Middle frontal gyrus (tissue), 1 donor: ENCODE measurements around the gene TWSG1.
"Not testable (repeated sequence)": the region's sequence is repeated elsewhere in the genome, so short reads cannot be mapped to it uniquely, and the experiment has no call there.

Source experiments
- DNase-seq: peaks from one replicate; pipeline ENCODE4 v3.0.0-alpha.2; 2015; ENCODE audit warnings: low spot score; ENCODE audit errors: extremely low spot score

The TWSG1 gene

GRCh38 chr18:9422816-9423519, 88.4 kb downstream of the TWSG1 start:
- DNase-seq: no peak

DNA sequence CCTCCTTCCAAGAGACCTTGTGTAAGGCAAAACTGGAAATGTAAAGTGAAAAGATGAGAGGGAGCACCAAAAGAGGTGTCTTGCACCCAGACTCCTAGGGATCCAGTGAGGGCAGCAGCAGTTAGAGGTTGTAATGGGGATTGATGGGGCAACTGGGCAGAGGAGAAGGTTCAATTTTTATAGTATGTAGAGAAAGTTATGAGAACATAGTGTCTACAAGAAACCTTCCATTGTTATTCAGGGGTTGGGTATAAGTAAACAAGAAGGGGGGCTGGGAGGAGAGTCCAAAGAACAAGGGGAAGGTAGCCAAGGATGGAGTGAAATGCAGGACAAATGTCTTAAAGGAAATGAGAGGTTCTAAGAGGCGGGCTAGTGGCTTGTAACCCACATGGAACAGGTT, 89.1 kb downstream of the TWSG1 start:
- not testable (repeated sequence) for DNase-seq

DNA sequence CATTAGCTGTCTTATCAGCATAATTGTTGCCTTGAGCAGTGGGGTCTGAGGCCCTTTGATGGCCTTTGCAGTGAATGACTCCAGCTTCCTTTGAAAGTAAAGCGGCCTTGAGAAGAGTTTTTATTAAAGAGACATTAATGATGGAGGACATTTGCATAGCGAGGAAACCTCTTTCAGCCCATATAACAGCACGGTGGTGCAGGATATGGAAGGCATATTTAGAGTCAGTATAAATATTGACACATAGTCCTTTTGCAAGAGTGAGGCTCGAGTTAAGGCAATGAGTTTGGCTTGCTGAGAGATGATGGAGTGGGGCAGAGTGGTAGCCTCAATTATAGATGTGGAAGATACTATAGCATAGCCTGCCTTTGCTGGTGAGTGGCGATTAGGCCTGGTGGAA, 89.7 kb downstream of the TWSG1 start:
- not testable (repeated sequence) for DNase-seq

DNA sequence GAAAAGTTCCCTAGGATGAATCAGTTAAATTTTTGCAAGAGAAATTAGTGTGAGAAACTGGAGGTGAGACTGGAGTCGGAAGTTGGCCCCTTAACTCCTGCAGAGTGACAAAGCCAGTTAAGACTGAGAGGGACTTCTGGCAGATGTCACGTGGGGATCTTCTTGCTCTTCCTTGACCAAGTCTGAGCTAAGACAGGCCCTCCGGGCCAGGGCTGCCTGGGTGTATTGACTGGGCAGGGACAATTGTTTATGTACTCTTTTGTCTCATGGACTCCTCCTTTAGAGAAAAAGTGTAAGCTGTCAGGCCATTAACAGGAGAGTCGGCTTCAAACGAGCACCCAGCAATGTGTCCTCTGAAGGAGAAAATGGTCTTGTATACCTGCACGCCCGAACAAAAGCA, 92.2 kb downstream of the TWSG1 start:
- DNase-seq: no peak

- no peak for DNase-seq
Observed at GRCh38 chr18:9428301-9428706, 93.7 kb downstream of the TWSG1 start.

- no peak for DNase-seq
Observed at GRCh38 chr18:9428862-9429661, 94.5 kb downstream of the TWSG1 start.

DNA sequence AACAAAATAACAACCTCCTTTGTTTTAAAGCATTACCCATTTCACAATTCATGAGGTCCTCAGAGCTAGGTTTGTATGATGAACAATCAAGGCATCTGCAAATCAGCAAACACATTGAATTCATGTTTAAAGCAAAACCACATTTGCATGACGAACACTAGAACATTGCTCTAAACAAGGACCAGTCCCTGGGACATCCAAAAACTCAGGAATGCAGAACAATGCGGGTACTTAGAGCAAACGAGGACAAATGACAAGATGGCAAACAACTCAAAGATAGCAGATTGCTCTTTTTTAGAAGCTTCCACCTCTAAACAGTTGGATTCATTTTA, 95.1 kb downstream of the TWSG1 start:
- no peak for DNase-seq

- not testable (repeated sequence) for DNase-seq
Observed at GRCh38 chr18:9430315-9430714, 95.7 kb downstream of the TWSG1 start.

- no peak for DNase-seq
Observed at GRCh38 chr18:9431296-9431695, 96.7 kb downstream of the TWSG1 start.

DNA sequence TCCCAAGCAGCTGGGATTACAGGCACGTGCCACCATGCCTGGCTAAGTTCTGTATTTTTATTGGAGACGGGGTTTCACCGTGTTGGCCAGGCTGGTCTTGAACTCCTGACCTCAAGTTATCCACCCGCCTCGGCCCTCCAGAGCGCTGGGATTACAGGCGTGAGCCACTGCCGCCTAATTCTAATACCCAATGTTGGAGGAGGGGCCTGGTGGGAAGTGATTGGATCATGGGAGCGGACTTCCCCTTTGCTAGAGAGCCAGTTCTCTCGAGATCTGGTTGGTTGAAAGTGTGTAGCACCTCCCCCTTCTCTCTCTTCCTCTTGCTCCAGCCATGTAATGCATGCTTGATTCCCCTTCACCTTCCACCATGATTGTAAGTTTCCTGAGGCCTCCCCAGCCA, 98.5 kb downstream of the TWSG1 start:
- not testable (repeated sequence) for DNase-seq

DNA sequence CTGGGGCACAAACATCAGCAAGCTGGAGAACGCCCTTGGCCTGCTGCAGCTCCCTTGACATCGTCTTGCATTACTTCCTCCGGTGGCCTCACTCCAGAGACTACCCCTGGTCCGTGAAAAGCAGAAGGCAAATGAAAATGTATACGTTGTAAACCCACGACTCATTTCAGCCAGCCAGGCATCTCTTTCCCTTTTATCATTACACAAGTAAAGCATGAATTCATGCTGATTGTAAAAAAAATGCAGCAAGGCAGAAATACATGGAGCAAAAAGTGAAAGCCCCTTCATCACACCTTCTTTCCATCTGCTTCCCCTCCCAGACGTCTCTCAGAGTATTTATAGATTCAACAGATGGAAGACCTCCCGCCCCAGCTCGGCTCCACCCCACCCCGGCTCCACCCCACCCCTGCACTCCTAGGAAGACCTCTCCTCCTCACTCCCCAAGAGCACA, 99.1 kb downstream of the TWSG1 start:
- no peak for DNase-seq

GRCh38 chr18:9434122-9434701, 99.6 kb downstream of the TWSG1 start:
- no peak for DNase-seq

DNA sequence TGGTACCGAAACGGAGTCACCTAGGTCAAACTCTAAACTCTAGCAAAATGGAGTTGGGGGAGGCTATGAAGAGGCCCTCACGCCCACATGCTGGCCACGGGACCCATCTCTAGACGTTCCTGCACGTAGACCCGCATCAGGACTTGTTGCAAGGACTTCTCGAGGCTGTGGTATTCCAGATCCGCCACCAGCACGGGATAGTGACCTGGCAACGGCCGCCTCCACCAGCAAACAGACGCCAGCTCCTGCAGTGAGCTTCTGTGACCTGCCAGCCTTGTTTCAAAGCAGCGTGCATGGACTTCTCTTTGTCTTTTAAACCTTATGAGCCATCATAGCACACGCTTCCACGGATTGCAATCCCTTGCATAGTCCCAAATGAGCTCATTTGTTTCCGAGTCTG, 100.5 kb downstream of the TWSG1 start:
- DNase-seq: no peak

DNA sequence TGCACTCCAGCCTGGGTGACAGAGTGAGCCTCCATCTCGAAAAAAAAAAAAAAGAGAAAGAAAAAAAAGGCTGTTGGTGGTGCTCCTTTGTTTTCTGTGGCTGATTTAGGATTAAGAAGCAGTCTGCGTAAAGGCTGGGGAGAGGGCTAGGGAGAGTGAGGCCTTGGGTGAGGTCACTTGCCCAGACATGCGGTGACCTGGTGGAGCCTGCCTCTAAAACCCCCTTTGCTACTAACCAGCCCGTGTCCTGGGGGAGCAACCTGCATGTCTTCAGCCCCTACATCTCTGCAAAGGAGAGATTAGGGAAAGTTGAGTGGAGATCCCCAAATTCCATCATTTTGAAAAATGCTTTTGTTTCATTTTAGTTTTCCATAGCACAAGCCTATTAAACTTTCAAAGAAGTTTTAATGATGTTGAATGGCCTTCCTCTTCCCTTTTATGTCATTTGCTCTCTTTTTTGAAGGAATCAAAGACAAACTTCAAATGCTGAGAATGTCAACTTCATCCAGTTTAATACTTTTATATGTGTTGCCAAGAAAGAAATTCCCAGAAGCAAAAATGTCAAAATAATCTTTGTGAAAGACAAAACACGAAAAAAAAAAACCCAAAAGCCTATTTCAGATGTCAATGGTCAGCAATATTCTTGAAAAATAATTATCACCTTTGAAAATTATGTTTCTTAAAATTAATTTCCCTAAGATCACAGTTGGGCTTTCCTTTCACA, 101.8 kb downstream of the TWSG1 start:
- no peak for DNase-seq

GRCh38 chr18:9437021-9437437, 102.5 kb downstream of the TWSG1 start:
- no peak for DNase-seq

DNA sequence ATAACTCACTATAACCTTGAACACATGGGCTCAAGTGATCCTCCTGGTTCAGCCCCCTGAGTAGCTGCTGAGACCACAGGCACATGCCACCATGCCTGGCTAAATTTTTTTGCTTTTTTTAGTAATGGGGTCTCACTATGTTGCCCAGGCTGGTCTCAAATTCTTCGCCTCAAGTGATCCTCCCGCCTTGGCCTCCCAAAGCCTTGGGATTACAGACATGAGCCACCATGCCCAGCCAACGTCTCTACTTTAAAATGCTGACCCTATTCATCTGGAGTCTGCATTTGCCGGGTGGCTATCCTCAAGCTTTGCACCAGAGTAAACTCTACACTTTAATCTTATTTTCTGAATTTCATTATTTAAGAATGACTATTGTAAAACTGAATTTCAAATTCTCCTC, 103.1 kb downstream of the TWSG1 start:
- DNase-seq: no peak

DNA sequence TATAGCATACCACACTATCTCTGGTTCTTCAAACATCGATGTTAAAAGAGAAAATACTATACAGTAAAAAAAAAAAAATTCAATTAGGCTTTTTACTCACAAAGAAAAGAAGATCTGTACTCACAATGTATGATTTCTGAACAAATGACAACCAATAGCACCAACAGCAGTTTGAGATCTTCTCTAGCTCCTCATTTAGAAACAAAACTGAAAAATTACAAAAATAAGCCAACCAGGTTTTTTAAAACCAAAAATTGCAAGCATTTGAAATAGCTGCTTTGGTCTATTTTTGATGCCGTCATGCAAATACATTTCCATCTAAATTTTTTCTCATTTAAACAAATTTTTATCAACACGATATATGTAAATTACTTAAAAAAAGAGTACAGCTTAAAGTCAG, 106.5 kb downstream of the TWSG1 start:
- no peak for DNase-seq

GRCh38 chr18:9444549-9444948, 110.0 kb downstream of the TWSG1 start:
- DNase-seq: no peak

DNA sequence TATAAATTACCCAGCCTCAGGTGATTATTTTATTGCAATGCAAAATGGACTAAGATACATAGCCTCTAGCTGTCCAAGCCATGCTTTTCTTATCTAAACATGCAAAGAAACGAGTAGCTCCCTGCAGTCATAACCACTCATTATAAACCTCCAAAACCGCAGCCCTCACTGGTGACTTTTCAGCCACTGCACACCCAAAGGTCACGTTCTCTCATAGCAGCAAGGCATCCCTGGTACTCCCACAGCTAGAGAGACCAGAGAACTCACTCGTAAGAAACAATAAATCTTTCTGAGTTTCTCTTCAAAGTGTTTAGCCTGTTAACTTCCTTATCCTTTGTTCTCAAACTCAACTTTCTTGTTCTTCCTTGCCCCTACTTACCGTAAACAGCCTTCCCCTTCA, 112.3 kb downstream of the TWSG1 start:
- no peak for DNase-seq

DNA sequence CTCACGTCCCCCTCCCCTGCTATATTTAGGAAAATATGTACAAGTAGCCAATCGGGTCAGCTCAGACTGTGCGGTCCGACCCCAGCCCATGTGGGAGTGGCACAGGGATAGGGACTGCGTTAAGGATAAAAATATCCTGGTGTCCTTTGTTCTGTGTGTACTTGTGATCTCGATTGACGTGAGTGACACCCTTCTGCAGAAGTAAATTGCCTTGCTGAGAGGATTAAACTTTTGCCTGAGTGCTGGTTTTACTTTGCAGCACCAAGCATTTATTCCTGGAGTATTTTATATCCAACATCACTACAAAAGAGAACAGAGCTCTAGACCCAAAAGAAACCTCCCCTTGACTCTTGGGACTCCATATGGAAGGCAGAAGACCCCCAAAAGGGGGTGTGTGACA, 112.8 kb downstream of the TWSG1 start:
- DNase-seq: no peak

DNA sequence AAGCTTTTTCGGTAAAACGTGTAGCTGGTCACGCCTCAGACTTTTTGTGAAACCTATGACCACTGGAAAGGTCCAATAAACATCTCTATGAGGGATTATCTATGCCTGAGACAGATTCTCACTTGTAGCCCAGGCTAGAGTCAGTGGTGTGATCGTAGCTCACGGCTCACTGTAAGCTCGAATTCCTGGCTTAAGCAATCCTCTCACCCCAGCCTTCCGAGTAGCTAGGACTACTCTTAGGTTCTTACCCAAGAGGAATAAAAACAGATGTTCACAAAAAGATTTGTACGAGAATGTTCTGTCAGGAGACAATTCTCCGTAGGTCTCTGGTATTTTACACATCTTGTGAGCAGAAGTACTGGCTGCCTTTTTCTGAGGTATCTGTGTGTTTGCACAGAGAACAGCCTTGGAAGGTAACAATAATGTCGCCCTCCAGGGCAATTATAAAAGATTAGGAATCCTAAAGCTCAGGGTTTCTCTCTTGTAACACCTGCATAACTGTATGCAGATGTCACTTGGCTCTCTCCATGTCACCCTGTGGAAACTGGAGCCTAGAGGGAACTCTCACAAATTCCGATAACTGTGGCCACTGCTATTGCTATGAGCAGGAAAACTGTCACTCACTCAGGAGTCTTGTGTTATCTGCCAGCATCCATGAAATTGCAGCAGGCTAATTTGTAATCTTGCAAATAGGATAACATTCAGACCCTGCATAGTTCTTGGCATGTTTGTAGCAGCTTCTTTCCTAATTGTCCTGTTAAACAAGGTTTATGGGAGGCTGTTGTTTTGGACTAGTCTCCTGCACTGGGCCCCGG, 115.2 kb downstream of the TWSG1 start:
- no peak for DNase-seq
